HCT116 (cell line): Measurements from ENCODE around the gene SIL1.

Source experiments
- CEBPB ChIP-seq: IDR thresholded peaks from 2 replicates; pipeline ENCODE4 v1.6.1; 2012; ENCODE audit warnings: low read depth
- EGR1 ChIP-seq: IDR thresholded peaks from 2 replicates; pipeline ENCODE4 v1.6.1; 2012; ENCODE audit warnings: low read depth
- EZH2phosphoT487 ChIP-seq: fragments of 200-600 bp; IDR thresholded peaks from 2 replicates; pipeline ENCODE4 v1.6.1; 2018; ENCODE audit warnings: antibody characterized with exemption, borderline replicate concordance
- JUND ChIP-seq: IDR thresholded peaks from 2 replicates; pipeline ENCODE4 v1.6.1; 2012
- REST ChIP-seq: IDR thresholded peaks from 2 replicates; pipeline ENCODE4 v1.6.1; 2012; ENCODE audit warnings: low read depth
- SP1 ChIP-seq: IDR thresholded peaks from 2 replicates; pipeline ENCODE4 v1.6.1; 2012; ENCODE audit warnings: low read depth
- ZNF274 ChIP-seq: fragments of 200-500 bp; sonication (Bioruptor generic); IDR thresholded peaks from 2 replicates; pipeline ENCODE4 v1.6.1; 2014; ENCODE audit warnings: mild to moderate bottlenecking, low read depth, low read length, inconsistent platforms
- TF ChIP-seq, protein P1 (sequence below), 3 experiments: fragments of 200-600 bp in 1 of 3; sonication (generic) in 1 of 3; IDR thresholded peaks in 2 of 3; conservative IDR thresholded peaks in 1 of 3; 2 replicates each; pipeline ENCODE4 v1.5.1; 2012 to 2017; ENCODE audit warnings: low read depth in 2 of 3, low read length in 2 of 3, antibody characterized with exemption in 1 of 3, borderline replicate concordance in 1 of 3, control low read depth in 1 of 3, mild to moderate bottlenecking in 1 of 3, mixed read lengths in 1 of 3, mixed run types in 1 of 3, moderate library complexity in 1 of 3; ENCODE audit not compliant: insufficient read depth in 1 of 3

- TF ChIP-seq, protein P1, sequence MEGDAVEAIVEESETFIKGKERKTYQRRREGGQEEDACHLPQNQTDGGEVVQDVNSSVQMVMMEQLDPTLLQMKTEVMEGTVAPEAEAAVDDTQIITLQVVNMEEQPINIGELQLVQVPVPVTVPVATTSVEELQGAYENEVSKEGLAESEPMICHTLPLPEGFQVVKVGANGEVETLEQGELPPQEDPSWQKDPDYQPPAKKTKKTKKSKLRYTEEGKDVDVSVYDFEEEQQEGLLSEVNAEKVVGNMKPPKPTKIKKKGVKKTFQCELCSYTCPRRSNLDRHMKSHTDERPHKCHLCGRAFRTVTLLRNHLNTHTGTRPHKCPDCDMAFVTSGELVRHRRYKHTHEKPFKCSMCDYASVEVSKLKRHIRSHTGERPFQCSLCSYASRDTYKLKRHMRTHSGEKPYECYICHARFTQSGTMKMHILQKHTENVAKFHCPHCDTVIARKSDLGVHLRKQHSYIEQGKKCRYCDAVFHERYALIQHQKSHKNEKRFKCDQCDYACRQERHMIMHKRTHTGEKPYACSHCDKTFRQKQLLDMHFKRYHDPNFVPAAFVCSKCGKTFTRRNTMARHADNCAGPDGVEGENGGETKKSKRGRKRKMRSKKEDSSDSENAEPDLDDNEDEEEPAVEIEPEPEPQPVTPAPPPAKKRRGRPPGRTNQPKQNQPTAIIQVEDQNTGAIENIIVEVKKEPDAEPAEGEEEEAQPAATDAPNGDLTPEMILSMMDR (IDR thresholded peaks at IDR 0.05 in 2 of 3, conservative IDR thresholded peaks at IDR 0.05 in 1 of 3; ENCODE audit: borderline replicate concordance in 1 of 3, insufficient read depth in 1 of 3, low read depth in 2 of 3, low read length in 2 of 3), result no peak
- TF ChIP-seq SP1 (no peak), ZNF274 (no peak), CEBPB (no peak), EZH2phosphoT487 (no peak), REST (no peak), EGR1 (no peak), JUND (no peak)
These were observed 49.9 kb downstream of the SIL1 start for GRCh38 chr5:139148306-139148705.
